HepG2 (cell line): ENCODE results near the gene ZG16. TPM values are rescaled to one million over a fixed set of nuclear protein-coding genes. Genes with fewer than 3 reads are reported as not detected.

Source experiments
- BRD4 ChIP-seq: sonication (generic); formaldehyde crosslinking; IDR thresholded peaks from 2 replicates; pipeline ENCODE4 v1.4.0; 2020; ENCODE audit warnings: missing genetic modification reagents
- ELF3 ChIP-seq: IDR thresholded peaks from 2 replicates; pipeline ENCODE4 v1.6.1; 2016; ENCODE audit warnings: missing genetic modification reagents, missing compliant biosample characterization
- ELF4 ChIP-seq: sonication (generic); formaldehyde crosslinking; IDR thresholded peaks from 2 replicates; pipeline ENCODE4 v1.5.0; 2020; ENCODE audit warnings: missing genetic modification reagents, mild to moderate bottlenecking, moderate library complexity, borderline replicate concordance
- ERF ChIP-seq: IDR thresholded peaks from 2 replicates; pipeline ENCODE4 v1.6.1; 2018; ENCODE audit warnings: missing biosample characterization, missing genetic modification reagents
- KAT7 ChIP-seq: IDR thresholded peaks from 2 replicates; pipeline ENCODE4 v1.6.1; 2018; ENCODE audit warnings: borderline replicate concordance, missing compliant biosample characterization
- KLF13 ChIP-seq: sonication (generic); formaldehyde crosslinking; IDR thresholded peaks from 2 replicates; pipeline ENCODE4 v1.4.0; 2020; ENCODE audit warnings: mild to moderate bottlenecking, missing genetic modification reagents
- MAF1 ChIP-seq: sonication (generic); formaldehyde crosslinking; IDR thresholded peaks from 2 replicates; pipeline ENCODE4 v1.5.0; 2020; ENCODE audit warnings: missing genetic modification reagents, borderline replicate concordance
- MIXL1 ChIP-seq: IDR thresholded peaks from 2 replicates; pipeline ENCODE4 v1.6.1; 2016
- MXD4 ChIP-seq: IDR thresholded peaks from 2 replicates; pipeline ENCODE4 v1.6.1; 2016; ENCODE audit warnings: mild to moderate bottlenecking, missing biosample characterization, missing genetic modification reagents
- PHF5A ChIP-seq: IDR thresholded peaks from one replicate; pipeline ENCODE4 v1.6.1; 2018; ENCODE audit warnings: low read depth, missing genetic modification reagents; ENCODE audit not compliant: unreplicated experiment
- TP53 ChIP-seq: sonication (generic); formaldehyde crosslinking; conservative IDR thresholded peaks from 2 replicates; pipeline ENCODE4 v1.4.0; 2020; ENCODE audit warnings: missing genetic modification reagents
- ZNF121 ChIP-seq: sonication (generic); formaldehyde crosslinking; IDR thresholded peaks from 2 replicates; pipeline ENCODE4 v1.5.0; 2020; ENCODE audit warnings: mild to moderate bottlenecking, missing genetic modification reagents
- ZNF24 ChIP-seq: fragments of 450-650 bp; IDR thresholded peaks from 2 replicates; pipeline ENCODE4 v1.6.1; 2017; ENCODE audit warnings: antibody characterized with exemption, mild to moderate bottlenecking
- ZNF337 ChIP-seq: sonication (generic); formaldehyde crosslinking; IDR thresholded peaks from 2 replicates; pipeline ENCODE4 v1.5.1; 2020; ENCODE audit warnings: missing genetic modification reagents, low read depth, mild to moderate bottlenecking, borderline replicate concordance
- ZNF883 ChIP-seq: sonication (generic); formaldehyde crosslinking; IDR thresholded peaks from 2 replicates; pipeline ENCODE4 v1.5.1; 2020; ENCODE audit warnings: mild to moderate bottlenecking, missing genetic modification reagents; ENCODE audit errors: not compliant biosample characterization
- polyA plus RNA-seq, 8 experiments: library from polyadenylated mRNA; depleted of rRNA in 3 of 8; stranded (reverse) in 7 of 8; unstranded in 1 of 8; fragments of >200 nt; fragmentation: Illumina TruSeq in 4 of 8; extraction: Trizol in 4 of 8; gene quantifications; 2 replicates each; pipeline versions ENCODE4 v1.2.1 to v1.2.3, GENCODE V29; 2011 to 2016; ENCODE audit warnings: low read depth in 4 of 8, missing spikeins in 1 of 8, mixed read lengths in 1 of 8; ENCODE audit not compliant: insufficient read depth in 1 of 8
- total RNA-seq, 5 experiments: library from RNA; depleted of rRNA; stranded (reverse); fragments of >200 nt; fragmentation: Illumina TruSeq; extraction: Trizol; gene quantifications; 2 replicates each; pipeline ENCODE4 v1.2.3, GENCODE V29; 2016; ENCODE audit warnings: low read depth in 1 of 5
- TF ChIP-seq, protein P1 (sequence below): sonication (generic); formaldehyde crosslinking; IDR thresholded peaks from 2 replicates; pipeline ENCODE4 v1.5.0; 2020; ENCODE audit warnings: mild to moderate bottlenecking, missing genetic modification reagents
- TF ChIP-seq, protein P2 (sequence below): sonication (generic); formaldehyde crosslinking; IDR thresholded peaks from 2 replicates; pipeline ENCODE4 v1.5.0; 2020; ENCODE audit warnings: mild to moderate bottlenecking, missing genetic modification reagents
- TF ChIP-seq, protein P3 (sequence below): sonication (generic); formaldehyde crosslinking; IDR thresholded peaks from 2 replicates; pipeline ENCODE4 v1.4.0; 2020; ENCODE audit warnings: missing genetic modification reagents
- TF ChIP-seq, protein P4 (sequence below): IDR thresholded peaks from 2 replicates; pipeline ENCODE4 v1.6.1; 2016; ENCODE audit warnings: missing compliant biosample characterization, missing genetic modification reagents, borderline replicate concordance

The ZG16 gene
- total and polyA plus RNA-seq, 2 of the 13 experiments (the other 11 are each of a cell fraction or from before 2014, with no cell fraction given) = 0.04 to 0.07 TPM

DNA sequence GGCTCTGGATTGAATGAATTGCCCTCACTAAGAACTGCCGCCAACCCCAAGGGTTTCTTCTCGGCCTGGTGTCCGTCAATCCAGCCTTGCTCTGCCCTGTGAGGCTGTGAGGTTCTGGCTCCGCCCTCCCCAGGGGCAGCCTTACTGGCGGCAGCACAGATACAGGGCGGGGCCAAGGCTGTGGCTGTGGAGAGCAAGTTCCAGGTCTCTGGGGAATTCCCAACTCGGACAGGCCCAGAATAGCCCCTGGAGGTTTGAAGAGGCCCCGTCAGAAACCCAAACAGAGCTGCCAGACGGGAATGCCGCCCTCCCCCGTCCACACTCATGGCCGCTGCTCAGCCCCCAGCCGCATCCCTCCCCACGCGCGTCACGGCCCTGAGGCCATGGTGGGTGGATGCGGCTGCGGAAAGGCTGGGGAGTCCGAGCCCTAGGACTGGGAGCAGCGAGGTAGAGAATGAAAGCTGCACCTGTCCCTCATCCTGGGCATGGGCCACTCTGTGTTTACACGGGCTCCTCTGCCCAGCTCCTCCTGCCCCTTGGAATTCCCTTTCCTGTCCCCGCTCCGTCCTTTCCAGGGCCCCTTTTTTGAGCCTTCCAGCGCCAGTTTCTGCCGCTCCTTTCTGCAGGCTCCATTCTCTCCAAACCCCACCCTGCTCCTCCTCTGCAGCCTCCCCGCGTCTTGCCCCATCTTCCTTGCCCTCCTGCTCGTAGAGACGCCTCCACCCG is 33.3 kb downstream of the ZG16 start (continued):
- TF ChIP-seq ZNF24 = no peak
- TF ChIP-seq ZNF883 (CRISPR knock-in tag) = peak; percentile 76
- 0 out of 2 replicates have a peak, but pooled peaks have one; percentile 52 for TF ChIP-seq BRD4 (CRISPR knock-in tag)
- TF ChIP-seq, protein P1, sequence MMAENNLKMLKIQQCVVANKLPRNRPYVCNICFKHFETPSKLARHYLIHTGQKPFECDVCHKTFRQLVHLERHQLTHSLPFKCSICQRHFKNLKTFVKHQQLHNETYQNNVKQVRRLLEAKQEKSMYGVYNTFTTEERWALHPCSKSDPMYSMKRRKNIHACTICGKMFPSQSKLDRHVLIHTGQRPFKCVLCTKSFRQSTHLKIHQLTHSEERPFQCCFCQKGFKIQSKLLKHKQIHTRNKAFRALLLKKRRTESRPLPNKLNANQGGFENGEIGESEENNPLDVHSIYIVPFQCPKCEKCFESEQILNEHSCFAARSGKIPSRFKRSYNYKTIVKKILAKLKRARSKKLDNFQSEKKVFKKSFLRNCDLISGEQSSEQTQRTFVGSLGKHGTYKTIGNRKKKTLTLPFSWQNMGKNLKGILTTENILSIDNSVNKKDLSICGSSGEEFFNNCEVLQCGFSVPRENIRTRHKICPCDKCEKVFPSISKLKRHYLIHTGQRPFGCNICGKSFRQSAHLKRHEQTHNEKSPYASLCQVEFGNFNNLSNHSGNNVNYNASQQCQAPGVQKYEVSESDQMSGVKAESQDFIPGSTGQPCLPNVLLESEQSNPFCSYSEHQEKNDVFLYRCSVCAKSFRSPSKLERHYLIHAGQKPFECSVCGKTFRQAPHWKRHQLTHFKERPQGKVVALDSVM = peak; percentile 56
- peak; percentile 92 for TF ChIP-seq PHF5A (CRISPR knock-in tag)
- TF ChIP-seq TP53 (CRISPR knock-in tag) = peak; percentile 64
- no peak for TF ChIP-seq ELF4 (CRISPR knock-in tag)
- no peak for TF ChIP-seq KAT7 (CRISPR knock-in tag)
- TF ChIP-seq KLF13 (CRISPR knock-in tag) = no peak
- TF ChIP-seq ERF (CRISPR knock-in tag) = peak; percentile 71
- no peak for TF ChIP-seq ELF3
- TF ChIP-seq, protein P2, sequence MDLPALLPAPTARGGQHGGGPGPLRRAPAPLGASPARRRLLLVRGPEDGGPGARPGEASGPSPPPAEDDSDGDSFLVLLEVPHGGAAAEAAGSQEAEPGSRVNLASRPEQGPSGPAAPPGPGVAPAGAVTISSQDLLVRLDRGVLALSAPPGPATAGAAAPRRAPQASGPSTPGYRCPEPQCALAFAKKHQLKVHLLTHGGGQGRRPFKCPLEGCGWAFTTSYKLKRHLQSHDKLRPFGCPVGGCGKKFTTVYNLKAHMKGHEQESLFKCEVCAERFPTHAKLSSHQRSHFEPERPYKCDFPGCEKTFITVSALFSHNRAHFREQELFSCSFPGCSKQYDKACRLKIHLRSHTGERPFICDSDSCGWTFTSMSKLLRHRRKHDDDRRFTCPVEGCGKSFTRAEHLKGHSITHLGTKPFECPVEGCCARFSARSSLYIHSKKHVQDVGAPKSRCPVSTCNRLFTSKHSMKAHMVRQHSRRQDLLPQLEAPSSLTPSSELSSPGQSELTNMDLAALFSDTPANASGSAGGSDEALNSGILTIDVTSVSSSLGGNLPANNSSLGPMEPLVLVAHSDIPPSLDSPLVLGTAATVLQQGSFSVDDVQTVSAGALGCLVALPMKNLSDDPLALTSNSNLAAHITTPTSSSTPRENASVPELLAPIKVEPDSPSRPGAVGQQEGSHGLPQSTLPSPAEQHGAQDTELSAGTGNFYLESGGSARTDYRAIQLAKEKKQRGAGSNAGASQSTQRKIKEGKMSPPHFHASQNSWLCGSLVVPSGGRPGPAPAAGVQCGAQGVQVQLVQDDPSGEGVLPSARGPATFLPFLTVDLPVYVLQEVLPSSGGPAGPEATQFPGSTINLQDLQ (CRISPR knock-in tag) = peak; percentile 68; the same call in 1 of the 2 replicates
- no peak for TF ChIP-seq MIXL1
- TF ChIP-seq ZNF121 = peak; percentile 50; the same call in 1 of the 2 replicates
- peak; percentile 57; the same call in 1 of the 2 replicates for TF ChIP-seq MAF1 (CRISPR knock-in tag)
- TF ChIP-seq MXD4 (CRISPR knock-in tag) = peak; percentile 83; the same call in 1 of the 2 replicates
- TF ChIP-seq, protein P3, sequence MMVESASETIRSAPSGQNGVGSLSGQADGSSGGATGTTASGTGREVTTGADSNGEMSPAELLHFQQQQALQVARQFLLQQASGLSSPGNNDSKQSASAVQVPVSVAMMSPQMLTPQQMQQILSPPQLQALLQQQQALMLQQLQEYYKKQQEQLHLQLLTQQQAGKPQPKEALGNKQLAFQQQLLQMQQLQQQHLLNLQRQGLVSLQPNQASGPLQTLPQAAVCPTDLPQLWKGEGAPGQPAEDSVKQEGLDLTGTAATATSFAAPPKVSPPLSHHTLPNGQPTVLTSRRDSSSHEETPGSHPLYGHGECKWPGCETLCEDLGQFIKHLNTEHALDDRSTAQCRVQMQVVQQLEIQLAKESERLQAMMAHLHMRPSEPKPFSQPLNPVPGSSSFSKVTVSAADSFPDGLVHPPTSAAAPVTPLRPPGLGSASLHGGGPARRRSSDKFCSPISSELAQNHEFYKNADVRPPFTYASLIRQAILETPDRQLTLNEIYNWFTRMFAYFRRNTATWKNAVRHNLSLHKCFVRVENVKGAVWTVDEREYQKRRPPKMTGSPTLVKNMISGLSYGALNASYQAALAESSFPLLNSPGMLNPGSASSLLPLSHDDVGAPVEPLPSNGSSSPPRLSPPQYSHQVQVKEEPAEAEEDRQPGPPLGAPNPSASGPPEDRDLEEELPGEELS = peak; percentile 65
- TF ChIP-seq, protein P4, sequence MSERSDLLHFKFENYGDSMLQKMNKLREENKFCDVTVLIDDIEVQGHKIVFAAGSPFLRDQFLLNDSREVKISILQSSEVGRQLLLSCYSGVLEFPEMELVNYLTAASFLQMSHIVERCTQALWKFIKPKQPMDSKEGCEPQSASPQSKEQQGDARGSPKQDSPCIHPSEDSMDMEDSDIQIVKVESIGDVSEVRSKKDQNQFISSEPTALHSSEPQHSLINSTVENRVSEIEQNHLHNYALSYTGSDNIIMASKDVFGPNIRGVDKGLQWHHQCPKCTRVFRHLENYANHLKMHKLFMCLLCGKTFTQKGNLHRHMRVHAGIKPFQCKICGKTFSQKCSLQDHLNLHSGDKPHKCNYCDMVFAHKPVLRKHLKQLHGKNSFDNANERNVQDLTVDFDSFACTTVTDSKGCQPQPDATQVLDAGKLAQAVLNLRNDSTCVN (CRISPR knock-in tag) = no peak; the same call in none of the 2 replicates
- 0 out of 2 replicates have a peak, but pooled peaks have one; percentile 59 for TF ChIP-seq ZNF337 (CRISPR knock-in tag)
